ENCODE measurements around the gene ZFHX3. TPM values are rescaled to one million over a fixed set of nuclear protein-coding genes. Genes with fewer than 3 reads are reported as not detected.
"Not testable (repeated sequence)": the region's sequence is repeated elsewhere in the genome, so short reads cannot be mapped to it uniquely, and the experiment has no call there.

The ZFHX3 gene
- polyA plus RNA-seq, 1 donor (not counting 4 experiments of a cell fraction or from before 2014, with no cell fraction given): 1.2 TPM

- H3K4me3 ChIP-seq (ENCODE audit: control insufficient read depth in 2 of 3, extremely low read depth in 1 of 3, insufficient read depth in 2 of 3, low read depth in 1 of 3, low read length in 3 of 3): no peak overlapping the region
- dilution Hi-C loops (cut with MboI; ENCODE audit: extremely low pct_ligation_motif_present, low sequenced_read_pairs): no loop called here
- no peaks in the 10 kb centered on the region for H3K9me1 ChIP-seq (ENCODE audit: control insufficient read depth, extremely low read depth, insufficient read depth, low read length)
- no peak overlapping the region for H2AFZ ChIP-seq (ENCODE audit: control insufficient read depth, low read length)
- H3K79me2 ChIP-seq (ENCODE audit: control insufficient read depth, insufficient read depth, low read length): no peaks in the 10 kb centered on the region
- no peaks in the 10 kb centered on the region for H3K36me3 ChIP-seq (ENCODE audit: control insufficient read depth in 2 of 2, extremely low read depth in 1 of 2, insufficient read depth in 2 of 2, low read length in 2 of 2)
- TF ChIP-seq CTCF (optimal IDR thresholded peaks at IDR 0.05 in 1 of 3, IDR thresholded peaks at IDR 0.05 in 1 of 3, conservative IDR thresholded peaks at IDR 0.05 in 1 of 3; ENCODE audit: extremely low read depth in 1 of 3, insufficient read depth in 2 of 3, low read length in 3 of 3): no peak
- no peak for TF ChIP-seq EZH2 (IDR thresholded peaks at IDR 0.05; ENCODE audit: low read length)
- peak overlapping the region; percentile 78 for H3K27ac ChIP-seq (ENCODE audit: control insufficient read depth, insufficient read depth, low read length)
- no peak for DNase-seq (ENCODE audit: low read depth, low spot score)
- H3K4me2 ChIP-seq (ENCODE audit: control insufficient read depth, extremely low read depth, insufficient read depth, low read depth, low read length): no peak overlapping the region
- FAIRE-seq: no peak
- no peaks in the 10 kb centered on the region for H3K4me1 ChIP-seq (ENCODE audit: control insufficient read depth, extremely low read depth, insufficient read depth, low read length)
- no peaks in the 10 kb centered on the region for H3K27me3 ChIP-seq (ENCODE audit: control insufficient read depth, extremely low read depth, insufficient read depth, low read length)
- no peaks in the 10 kb centered on the region for H4K20me1 ChIP-seq (ENCODE audit: control insufficient read depth, extremely low read depth, insufficient read depth, low read length)
- H3K9me3 ChIP-seq (ENCODE audit: control insufficient read depth, low read depth, low read length): no peaks in the 10 kb centered on the region
- no peak overlapping the region for H3K9ac ChIP-seq (ENCODE audit: control insufficient read depth, extremely low read depth, insufficient read depth, low read length)
Measured at GRCh38 chr16:73083271-73083670, 35.3 kb upstream of the ZFHX3 start.

GRCh38 chr16:73082634-73083051 lies 34.7 kb upstream of the ZFHX3 start:
- FAIRE-seq: peak; percentile 73
- dilution Hi-C loops (cut with MboI; ENCODE audit: extremely low pct_ligation_motif_present, low sequenced_read_pairs); H2AFZ ChIP-seq (ENCODE audit: control insufficient read depth, low read length); H3K79me2 ChIP-seq (ENCODE audit: control insufficient read depth, insufficient read depth, low read length); H3K9me3 ChIP-seq (ENCODE audit: control insufficient read depth, low read depth, low read length); H3K36me3 ChIP-seq (ENCODE audit: control insufficient read depth in 2 of 2, extremely low read depth in 1 of 2, insufficient read depth in 2 of 2, low read length in 2 of 2); H4K20me1 ChIP-seq (ENCODE audit: control insufficient read depth, extremely low read depth, insufficient read depth, low read length); H3K4me1 ChIP-seq (ENCODE audit: control insufficient read depth, extremely low read depth, insufficient read depth, low read length); H3K4me3 ChIP-seq (ENCODE audit: control insufficient read depth in 2 of 3, extremely low read depth in 1 of 3, insufficient read depth in 2 of 3, low read depth in 1 of 3, low read length in 3 of 3); H3K27me3 ChIP-seq (ENCODE audit: control insufficient read depth, extremely low read depth, insufficient read depth, low read length); H3K9me1 ChIP-seq (ENCODE audit: control insufficient read depth, extremely low read depth, insufficient read depth, low read length): not testable (repeated sequence)
- Histone ChIP-seq H3K27ac (ENCODE audit: control insufficient read depth, insufficient read depth, low read length) (peak overlapping the region; percentile 78), H3K4me2 (ENCODE audit: control insufficient read depth, extremely low read depth, insufficient read depth, low read depth, low read length) (peak overlapping the region; percentile 27), H3K9ac (ENCODE audit: control insufficient read depth, extremely low read depth, insufficient read depth, low read length) (peak overlapping the region; percentile 22)
- DNase-seq (ENCODE audit: low read depth, low spot score): peak; percentile 70

GRCh38 chr16:73080931-73081330 lies 33.0 kb upstream of the ZFHX3 start:
- H2AFZ ChIP-seq (ENCODE audit: control insufficient read depth, low read length): no peak overlapping the region
- no peak for FAIRE-seq
- no peaks in the 10 kb centered on the region for H3K27me3 ChIP-seq (ENCODE audit: control insufficient read depth, extremely low read depth, insufficient read depth, low read length)
- H3K4me1 ChIP-seq (ENCODE audit: control insufficient read depth, extremely low read depth, insufficient read depth, low read length): no peaks in the 10 kb centered on the region
- no peaks in the 10 kb centered on the region for H3K36me3 ChIP-seq (ENCODE audit: control insufficient read depth in 2 of 2, extremely low read depth in 1 of 2, insufficient read depth in 2 of 2, low read length in 2 of 2)
- no peak overlapping the region for H3K4me2 ChIP-seq (ENCODE audit: control insufficient read depth, extremely low read depth, insufficient read depth, low read depth, low read length)
- H3K9me3 ChIP-seq (ENCODE audit: control insufficient read depth, low read depth, low read length): no peaks in the 10 kb centered on the region
- no peak for DNase-seq (ENCODE audit: low read depth, low spot score)
- no peak overlapping the region for H3K9ac ChIP-seq (ENCODE audit: control insufficient read depth, extremely low read depth, insufficient read depth, low read length)
- no peaks in the 10 kb centered on the region for H3K79me2 ChIP-seq (ENCODE audit: control insufficient read depth, insufficient read depth, low read length)
- no peak overlapping the region for H3K27ac ChIP-seq (ENCODE audit: control insufficient read depth, insufficient read depth, low read length)
- dilution Hi-C loops (cut with MboI; ENCODE audit: extremely low pct_ligation_motif_present, low sequenced_read_pairs): no loop called here
- H4K20me1 ChIP-seq (ENCODE audit: control insufficient read depth, extremely low read depth, insufficient read depth, low read length): no peaks in the 10 kb centered on the region
- H3K4me3 ChIP-seq (ENCODE audit: control insufficient read depth in 2 of 3, extremely low read depth in 1 of 3, insufficient read depth in 2 of 3, low read depth in 1 of 3, low read length in 3 of 3): no peak overlapping the region
- no peaks in the 10 kb centered on the region for H3K9me1 ChIP-seq (ENCODE audit: control insufficient read depth, extremely low read depth, insufficient read depth, low read length)
- TF ChIP-seq CTCF (optimal IDR thresholded peaks at IDR 0.05 in 1 of 3, IDR thresholded peaks at IDR 0.05 in 1 of 3, conservative IDR thresholded peaks at IDR 0.05 in 1 of 3; ENCODE audit: extremely low read depth in 1 of 3, insufficient read depth in 2 of 3, low read length in 3 of 3) (no peak), EZH2 (IDR thresholded peaks at IDR 0.05; ENCODE audit: low read length) (no peak)
